Anterior cingulate cortex (tissue), 58 donors: Measurements from ENCODE around the gene FMN1.
"Not testable (repeated sequence)": the region's sequence is repeated elsewhere in the genome, so short reads cannot be mapped to it uniquely, and the experiment has no call there.

ENCODE experiments used
- DNase-seq, 58 donors: peaks; one replicate each; lab custom pipeline; 2025; lab: John Stamatoyannopoulos, UW

The FMN1 gene

DNA sequence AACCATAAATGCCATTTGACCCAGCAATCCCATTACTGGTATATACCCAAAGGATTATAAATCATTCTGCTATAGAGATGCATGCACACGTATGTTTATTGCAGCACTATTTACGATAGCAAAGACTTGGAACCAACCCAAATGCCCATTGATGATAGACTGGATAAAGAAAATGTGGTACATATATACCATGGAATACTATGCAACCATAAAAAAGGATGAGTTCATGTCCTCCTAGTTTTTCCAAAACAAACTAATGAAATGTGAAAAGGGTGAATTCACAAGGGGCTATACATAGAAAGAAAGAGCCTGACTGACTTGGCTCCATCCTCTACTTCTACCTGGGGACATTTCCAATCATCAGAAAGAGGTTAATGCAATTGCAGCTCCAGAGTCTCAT lies 347.8 kb downstream of the FMN1 start:
- DNase-seq: not testable (repeated sequence)

GRCh38 chr15:32844118-32844711 lies 350.3 kb downstream of the FMN1 start:
- DNase-seq: no peak

DNA sequence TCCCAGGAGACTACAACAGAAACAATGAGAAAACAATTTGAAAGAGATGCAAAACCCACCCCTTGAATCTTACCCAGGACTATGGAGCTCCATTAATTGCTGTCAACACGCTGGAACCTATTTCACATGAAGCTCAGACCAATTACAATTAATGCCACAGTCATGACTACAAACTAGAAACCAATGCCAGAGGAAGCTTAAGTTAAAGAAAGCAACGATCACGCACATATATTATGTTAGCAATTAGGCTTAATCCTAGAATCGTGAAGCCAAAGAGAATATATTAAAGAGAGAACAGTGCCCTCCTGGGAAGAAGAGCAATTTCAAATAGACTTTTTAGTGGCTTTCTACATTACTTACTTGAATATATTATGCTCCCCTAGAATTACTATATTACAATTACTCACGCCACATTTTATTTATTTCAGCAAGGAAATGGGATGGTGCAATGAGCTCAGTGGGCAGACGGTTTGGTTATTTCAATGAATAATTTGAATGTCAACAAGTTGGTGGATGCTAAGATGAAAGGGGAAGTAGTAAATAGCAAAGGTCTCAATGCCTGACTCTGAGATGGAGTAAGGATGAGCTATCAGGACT lies 351.2 kb downstream of the FMN1 start:
- DNase-seq: no peak

- no peak for DNase-seq
Observed at GRCh38 chr15:32842081-32842480, 352.4 kb downstream of the FMN1 start.

DNA sequence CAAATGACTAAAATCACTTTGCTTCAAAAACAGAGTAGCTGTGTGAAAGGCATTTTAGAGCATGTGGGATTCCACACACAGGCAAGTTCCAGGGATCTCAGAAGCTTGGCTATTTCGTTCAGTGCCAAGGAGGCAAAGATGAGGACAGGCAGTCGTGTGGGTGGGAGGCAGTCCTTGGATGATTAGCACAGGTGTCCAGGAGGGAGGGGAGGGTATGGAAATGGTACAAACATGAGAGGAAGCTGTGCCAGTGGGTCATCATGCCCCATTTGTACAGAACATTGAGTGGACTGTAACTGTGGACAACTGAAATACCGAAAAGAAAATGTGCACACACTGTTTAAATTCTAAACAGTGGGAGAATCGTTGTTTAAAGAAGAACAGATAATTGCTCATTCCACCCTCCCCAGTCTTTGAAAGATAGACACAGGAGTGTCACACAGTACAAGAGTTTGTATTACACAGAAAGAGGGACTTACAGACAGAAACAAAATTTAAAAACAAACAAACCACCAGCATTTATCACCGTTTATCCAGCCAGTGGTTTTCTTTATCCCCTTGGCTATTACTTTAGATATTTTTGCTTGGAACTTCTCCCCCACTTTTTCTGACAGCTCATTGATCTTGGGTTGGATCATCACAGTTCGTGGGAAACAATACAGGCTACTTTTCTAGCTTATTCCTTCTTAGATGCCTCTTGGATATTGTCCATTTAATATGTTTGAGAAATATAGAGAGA lies 353.8 kb downstream of the FMN1 start:
- DNase-seq: no peak

DNA sequence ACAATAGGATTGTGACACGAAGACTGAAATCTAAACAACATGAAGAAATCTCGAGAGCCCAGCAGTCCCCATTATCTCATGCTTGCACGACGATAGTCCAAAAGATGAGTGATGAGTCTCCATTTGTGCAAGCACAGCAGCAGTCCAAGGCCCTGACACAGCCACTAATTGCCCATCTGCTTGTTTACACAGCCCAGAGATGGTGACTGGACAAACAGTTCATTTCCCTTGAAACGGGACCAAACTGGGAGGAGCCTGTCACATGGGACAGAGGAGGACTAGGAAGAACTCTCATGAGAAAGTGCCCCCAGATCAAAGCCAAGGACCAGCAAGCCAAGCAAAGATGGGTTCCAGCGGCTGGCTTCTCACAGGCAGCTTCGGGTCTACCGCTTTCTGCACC lies 355.7 kb downstream of the FMN1 start:
- peak in 43 of 58 donors; percentile 6 to 80 (median 33) for DNase-seq

- DNase-seq: peak in 24 of 58 donors; percentile 1 to 56 (median 12)
Observed at GRCh38 chr15:32838338-32838737, 356.2 kb downstream of the FMN1 start.

DNA sequence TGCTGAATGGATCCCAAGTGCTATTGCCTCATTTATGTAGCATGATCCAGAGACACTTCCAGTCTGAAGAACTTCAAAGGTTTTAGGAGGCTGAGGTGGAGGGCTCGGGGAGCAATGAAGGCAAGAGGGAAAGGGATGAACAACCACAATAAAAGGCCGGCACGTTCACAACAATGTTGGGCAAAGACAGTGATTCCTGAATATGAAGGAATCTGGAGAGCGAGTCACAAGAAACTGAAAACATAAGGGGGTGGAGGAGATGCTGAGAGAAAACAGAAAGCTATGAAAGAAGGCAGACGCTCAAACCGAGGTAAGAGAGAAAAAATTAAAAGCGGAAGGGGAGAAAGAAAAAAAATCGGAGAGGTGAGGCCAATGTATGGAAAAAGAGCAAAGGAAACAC lies 356.6 kb downstream of the FMN1 start:
- DNase-seq: no peak

GRCh38 chr15:32834156-32834555 lies 360.4 kb downstream of the FMN1 start:
- DNase-seq: peak in 1 of 58 donors; percentile 7

DNA sequence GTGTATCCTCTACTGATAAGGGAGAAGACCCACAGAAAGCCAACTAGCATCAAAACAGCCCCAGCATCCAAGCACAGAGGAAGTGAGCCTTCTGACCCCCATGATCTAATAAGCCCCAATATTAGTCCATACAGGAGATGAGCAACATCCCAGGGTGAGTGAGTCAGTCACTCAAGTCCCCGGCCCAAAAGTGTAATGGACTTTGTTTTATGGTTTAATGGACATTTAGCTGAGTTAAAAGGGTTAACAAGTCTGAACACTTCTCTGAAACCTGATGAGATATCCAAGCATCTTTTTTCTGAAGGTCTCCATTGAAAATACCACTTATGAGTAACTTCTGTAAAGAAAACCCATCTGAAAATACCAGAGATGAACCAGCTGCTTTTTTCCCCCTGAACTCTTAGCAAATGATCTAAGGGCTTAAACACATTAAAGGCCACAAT lies 361.1 kb downstream of the FMN1 start:
- DNase-seq: no peak

- no peak for DNase-seq
Observed at GRCh38 chr15:32831485-32831884, 363.0 kb downstream of the FMN1 start.

DNA sequence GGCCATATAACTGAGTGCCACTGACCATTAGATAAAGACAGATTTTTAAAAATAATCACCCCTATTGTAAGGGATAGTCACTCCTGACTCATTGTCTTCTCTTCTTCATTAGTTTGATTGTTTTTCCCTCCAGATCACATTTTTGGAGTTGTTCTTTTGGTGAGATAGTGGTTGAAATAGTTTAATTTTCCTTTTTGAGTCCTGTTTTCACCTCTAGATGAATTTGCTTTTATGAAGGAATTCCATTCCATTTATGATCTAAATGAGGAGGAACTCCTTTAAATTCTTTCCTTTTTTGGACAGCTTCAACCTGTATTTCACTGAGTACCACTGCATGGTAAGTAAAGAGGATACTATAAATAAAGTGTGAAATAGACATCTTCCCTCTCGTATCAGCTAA lies 364.3 kb downstream of the FMN1 start:
- DNase-seq: no peak

DNA sequence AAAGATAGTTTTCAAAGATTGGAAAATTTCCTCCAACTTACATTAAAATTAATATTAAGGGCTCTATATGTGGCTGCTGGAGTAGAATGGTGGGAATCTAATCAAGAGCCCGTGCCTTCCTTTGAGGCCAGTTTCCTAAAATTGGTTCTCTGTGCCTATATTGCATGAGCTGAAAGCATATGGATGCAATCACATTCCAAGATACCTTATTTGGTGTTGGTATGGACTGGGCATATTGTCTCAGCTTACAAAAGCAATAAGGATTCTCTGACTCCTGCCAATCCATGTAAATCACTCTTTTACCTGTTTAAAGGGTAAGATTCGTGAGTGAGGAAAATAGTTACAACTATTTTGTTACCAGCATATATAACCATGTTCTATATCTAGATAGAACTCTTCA lies 365.1 kb downstream of the FMN1 start:
- DNase-seq: no peak

- no peak for DNase-seq
Observed at GRCh38 chr15:32828507-32829186, 365.9 kb downstream of the FMN1 start.

- DNase-seq: no peak
Observed at GRCh38 chr15:32826685-32827084, 367.8 kb downstream of the FMN1 start.

DNA sequence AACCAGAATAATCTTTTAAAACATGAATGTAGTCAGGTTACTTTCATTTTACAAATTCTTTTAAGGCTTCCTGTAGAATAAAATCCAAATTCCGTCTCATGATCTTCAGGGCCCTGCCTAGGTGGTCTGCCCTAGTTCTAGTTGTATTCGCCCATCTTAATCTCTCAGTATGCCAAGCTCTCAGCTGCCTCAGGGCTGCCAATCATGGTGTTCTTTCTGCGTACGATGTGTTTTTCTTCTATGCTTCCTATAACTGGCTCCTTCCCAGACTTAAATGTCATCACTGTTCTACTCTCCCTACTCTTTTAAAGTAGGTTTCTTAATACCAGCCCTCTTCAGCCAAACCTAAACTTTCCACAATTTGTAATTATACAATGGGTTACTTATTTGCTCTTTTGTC lies 369.3 kb downstream of the FMN1 start:
- DNase-seq: no peak

DNA sequence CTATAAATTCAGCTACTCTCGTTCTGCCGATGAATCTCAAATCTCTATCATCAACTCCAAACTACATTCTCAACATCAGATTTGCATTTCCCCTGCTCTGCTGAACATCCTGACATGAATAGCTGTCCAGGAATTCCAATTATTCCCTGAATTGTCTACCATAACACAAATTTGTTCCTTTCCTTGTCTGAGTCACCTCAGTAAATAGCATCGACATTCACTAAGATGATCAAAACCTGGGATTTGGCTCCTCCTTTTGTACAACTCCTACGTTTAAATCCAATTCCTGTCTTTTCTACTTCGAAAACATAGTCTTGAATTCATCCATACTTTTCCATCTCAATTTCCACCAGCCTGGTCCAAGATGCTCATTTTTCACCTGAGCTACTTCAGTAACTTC lies 369.7 kb downstream of the FMN1 start:
- no peak for DNase-seq

DNA sequence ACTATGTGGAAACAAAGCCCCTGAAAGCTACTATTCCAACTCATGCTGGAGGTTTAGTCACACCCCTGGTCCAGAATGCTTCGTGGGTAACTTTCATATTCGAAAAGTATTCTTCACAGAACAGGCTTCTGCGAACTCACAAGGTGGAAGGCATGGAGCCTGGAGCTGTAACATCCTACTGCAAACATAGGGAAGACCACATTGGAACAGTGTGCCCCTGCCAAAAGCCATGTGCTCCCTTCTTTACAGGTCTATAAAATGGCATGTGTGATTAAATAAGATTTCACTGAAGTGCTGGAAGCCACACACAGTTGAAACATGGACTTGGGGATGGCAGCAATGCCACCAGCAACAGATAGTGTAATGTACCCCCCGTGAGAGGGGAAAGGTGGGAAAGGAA lies 370.8 kb downstream of the FMN1 start:
- no peak for DNase-seq

GRCh38 chr15:32822739-32823138 lies 371.8 kb downstream of the FMN1 start:
- no peak for DNase-seq

- no peak for DNase-seq
Observed at GRCh38 chr15:32819448-32819847, 375.1 kb downstream of the FMN1 start.

- no peak for DNase-seq
Observed at GRCh38 chr15:32818758-32819447, 375.6 kb downstream of the FMN1 start.
